SU-DHL-6 (cell line): Measurements from ENCODE around the gene CREB5.

ENCODE experiments used
- H2AFZ ChIP-seq: fragments of 200-600 bp; sonication (generic); 2 replicates; pipeline ENCODE4 v1.6.1; 2014; ENCODE audit warnings: low read depth, mild to moderate bottlenecking, moderate library complexity, mixed read lengths, antibody characterized with exemption, low read length; ENCODE audit not compliant: severe bottlenecking
- H3F3A ChIP-seq: fragments of 200-600 bp; shearing (Covaris generic); 2 replicates; pipeline ENCODE4 v1.6.0; 2016; ENCODE audit warnings: antibody characterized with exemption, mild to moderate bottlenecking; ENCODE audit not compliant: insufficient read depth
- H3K27ac ChIP-seq: fragments of 200-600 bp; sonication (generic); 2 replicates; pipeline ENCODE4 v1.5.1; 2016; ENCODE audit warnings: low read depth, mild to moderate bottlenecking, low read length, moderate library complexity, mixed read lengths
- H3K27me3 ChIP-seq: fragments of 200-600 bp; sonication (generic), shearing (Covaris generic); 2 replicates; pipeline ENCODE4 v1.6.0; 2014; ENCODE audit warnings: mild to moderate bottlenecking, low read length
- H3K36me3 ChIP-seq: fragments of 200-600 bp; sonication (generic); 2 replicates; pipeline ENCODE4 v1.6.1; 2014; ENCODE audit warnings: mild to moderate bottlenecking, low read length, mixed read lengths
- H3K4me2 ChIP-seq: fragments of 300-600, 200-600 bp; shearing (Covaris generic), sonication (generic); 2 replicates; pipeline ENCODE4 v1.6.0; 2014; ENCODE audit warnings: low read length, low read depth, mild to moderate bottlenecking; ENCODE audit not compliant: poor library complexity, severe bottlenecking
- H3K4me3 ChIP-seq: fragments of 200-600 bp; sonication (generic); 2 replicates; pipeline ENCODE4 v1.5.1; 2014; ENCODE audit warnings: antibody characterized with exemption, low read length, mild to moderate bottlenecking, mixed read lengths; ENCODE audit not compliant: insufficient read depth, poor library complexity, severe bottlenecking
- H3K79me2 ChIP-seq: fragments of 200-600 bp; sonication (generic); 2 replicates; pipeline ENCODE4 v1.6.1; 2014; ENCODE audit warnings: mild to moderate bottlenecking, low read length, moderate library complexity; ENCODE audit not compliant: insufficient read depth
- H3K9ac ChIP-seq: fragments of 200-600 bp; sonication (generic); 2 replicates; pipeline ENCODE4 v1.7.0; 2014; ENCODE audit warnings: mild to moderate bottlenecking, low read length
- H3K9me2 ChIP-seq: fragments of 200-600 bp; sonication (generic); replicated peaks from 2 replicates; pipeline ENCODE4 v1.6.1; 2014; ENCODE audit warnings: low read length; ENCODE audit not compliant: insufficient read depth
- H3K9me3 ChIP-seq: fragments of 200-600 bp; sonication (generic); 2 replicates; pipeline ENCODE4 v1.6.1; 2014; ENCODE audit warnings: low read length, mixed read lengths; ENCODE audit not compliant: insufficient read depth
- H4K20me1 ChIP-seq: fragments of 200-600 bp; sonication (generic); 2 replicates; pipeline ENCODE4 v1.6.1; 2014; ENCODE audit warnings: low read depth, mild to moderate bottlenecking, antibody characterized with exemption, low read length, moderate library complexity, mixed read lengths
- CTCF ChIP-seq: fragments of 200-600 bp; sonication (generic); IDR thresholded peaks from one replicate; pipeline ENCODE4 v1.5.1; 2017; ENCODE audit warnings: antibody characterized with exemption, mild to moderate bottlenecking, low read length, moderate library complexity; ENCODE audit not compliant: insufficient read depth, poor library complexity, severe bottlenecking
- EZH2phosphoT487 ChIP-seq: fragments of 200-600 bp; sonication (generic), shearing (Covaris generic); conservative IDR thresholded peaks from 2 replicates; pipeline ENCODE4 v1.6.1; 2018; ENCODE audit warnings: mild to moderate bottlenecking, antibody characterized with exemption, low read length, moderate library complexity, mixed read lengths

The CREB5 gene

GRCh38 chr7:28708033-28708951 is 296.0 kb downstream of the CREB5 start:
- Histone ChIP-seq H3K36me3 (0 out of 2 replicates have a peak, but pooled peaks cover 6% of the 10 kb centered on the region), H3K9me2 (no peaks in the 10 kb centered on the region), H3K4me2 (no peak overlapping the region), H3K27me3 (no peaks in the 10 kb centered on the region), H3F3A (peaks cover 5% of the 10 kb centered on the region; the same call in 1 of the 2 replicates), H3K4me3 (no peak overlapping the region), H3K9me3 (no peaks in the 10 kb centered on the region), H4K20me1 (no peaks in the 10 kb centered on the region), H3K79me2 (0 out of 2 replicates have a peak, but pooled peaks cover 19% of the 10 kb centered on the region), H2AFZ (no peak overlapping the region), H3K27ac (no peak overlapping the region), H3K9ac (no peak overlapping the region)
- TF ChIP-seq EZH2phosphoT487 (no peak), CTCF (no peak)

GRCh38 chr7:28709748-28710147 is 297.4 kb downstream of the CREB5 start:
- Histone ChIP-seq H4K20me1 (no peaks in the 10 kb centered on the region), H3K4me2 (no peak overlapping the region), H3F3A (peaks cover 5% of the 10 kb centered on the region; the same call in 1 of the 2 replicates), H3K27ac (no peak overlapping the region), H3K9ac (no peak overlapping the region), H3K79me2 (0 out of 2 replicates have a peak, but pooled peaks cover 19% of the 10 kb centered on the region), H3K4me3 (no peak overlapping the region), H2AFZ (no peak overlapping the region), H3K9me3 (no peaks in the 10 kb centered on the region), H3K27me3 (no peaks in the 10 kb centered on the region), H3K36me3 (no peaks in the 10 kb centered on the region), H3K9me2 (no peaks in the 10 kb centered on the region)
- TF ChIP-seq CTCF (no peak), EZH2phosphoT487 (no peak)

GRCh38 chr7:28711114-28711513 is 298.8 kb downstream of the CREB5 start:
- TF ChIP-seq CTCF (no peak), EZH2phosphoT487 (no peak)
- Histone ChIP-seq H3K4me2 (no peak overlapping the region), H4K20me1 (0 out of 2 replicates have a peak, but pooled peaks cover 4% of the 10 kb centered on the region), H3K9me2 (no peaks in the 10 kb centered on the region), H3K36me3 (no peaks in the 10 kb centered on the region), H3F3A (no peaks in the 10 kb centered on the region), H3K27ac (no peak overlapping the region), H3K79me2 (peaks cover 20% of the 10 kb centered on the region; the same call in 1 of the 2 replicates), H3K4me3 (no peak overlapping the region), H2AFZ (no peak overlapping the region), H3K9ac (no peak overlapping the region), H3K27me3 (no peaks in the 10 kb centered on the region), H3K9me3 (no peaks in the 10 kb centered on the region)
